HG02981 (cell line): ENCODE measurements around the gene C2orf81.
"Not testable (repeated sequence)": the region's sequence is repeated elsewhere in the genome, so short reads cannot be mapped to it uniquely, and the experiment has no call there.

Experiments used
- ATAC-seq: cut with Tn5 transposase; IDR thresholded peaks from one replicate; pipeline ENCODE4 v1.9.1; 2021; ENCODE audit warnings: mild to moderate bottlenecking, moderate library complexity; ENCODE audit not compliant: unreplicated experiment

The C2orf81 gene

GRCh38 chr2:74444498-74445318, 23.3 kb upstream of the C2orf81 start:
- ATAC-seq, result no peak

DNA sequence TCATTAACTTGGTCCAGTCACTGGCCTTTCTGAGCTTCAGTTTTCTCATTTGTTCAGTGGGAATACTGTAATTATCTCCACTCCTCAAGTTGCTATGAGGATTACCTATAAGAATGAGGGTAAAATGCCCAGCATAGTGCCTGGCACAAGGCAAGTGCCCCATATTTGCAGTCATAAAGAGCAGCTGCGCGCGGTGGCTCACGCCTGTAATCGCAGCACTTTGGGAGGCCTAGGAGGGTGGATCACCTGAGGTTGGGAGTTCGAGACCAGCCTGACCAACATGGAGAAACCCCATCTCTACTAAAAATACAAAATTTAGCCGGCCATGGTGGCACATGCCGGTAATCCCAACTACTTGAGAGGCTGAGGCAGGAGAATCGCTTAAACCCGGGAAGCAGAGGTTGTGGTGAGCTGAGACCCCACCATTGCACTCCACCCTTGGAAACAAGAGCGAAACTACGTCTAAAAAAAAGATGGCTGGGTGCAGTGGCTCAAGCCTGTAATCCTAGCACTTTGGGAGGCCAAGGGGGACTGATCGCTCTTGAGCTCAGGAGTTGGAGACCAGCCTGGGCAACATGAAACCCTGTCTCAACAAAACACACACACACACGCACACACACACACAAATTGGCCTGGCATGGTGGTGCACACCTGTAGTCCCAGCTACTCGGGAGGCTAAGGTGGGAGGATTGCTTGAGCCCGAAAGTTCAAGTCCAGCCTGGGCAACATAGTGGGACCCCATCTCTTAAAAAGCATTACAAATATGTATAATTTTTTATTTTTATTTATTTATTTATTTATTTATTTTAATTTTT, 21.3 kb upstream of the C2orf81 start:
- not testable (repeated sequence) for ATAC-seq

- ATAC-seq, result peak; percentile 35
These were observed 20.5 kb upstream of the C2orf81 start, which contains the start of gene RTKN for GRCh38 chr2:74441690-74442482. TSS of gene RTKN (minus strand) at chr2:74441937. CDS start at chr2:74441816, 121 bp downstream.

DNA sequence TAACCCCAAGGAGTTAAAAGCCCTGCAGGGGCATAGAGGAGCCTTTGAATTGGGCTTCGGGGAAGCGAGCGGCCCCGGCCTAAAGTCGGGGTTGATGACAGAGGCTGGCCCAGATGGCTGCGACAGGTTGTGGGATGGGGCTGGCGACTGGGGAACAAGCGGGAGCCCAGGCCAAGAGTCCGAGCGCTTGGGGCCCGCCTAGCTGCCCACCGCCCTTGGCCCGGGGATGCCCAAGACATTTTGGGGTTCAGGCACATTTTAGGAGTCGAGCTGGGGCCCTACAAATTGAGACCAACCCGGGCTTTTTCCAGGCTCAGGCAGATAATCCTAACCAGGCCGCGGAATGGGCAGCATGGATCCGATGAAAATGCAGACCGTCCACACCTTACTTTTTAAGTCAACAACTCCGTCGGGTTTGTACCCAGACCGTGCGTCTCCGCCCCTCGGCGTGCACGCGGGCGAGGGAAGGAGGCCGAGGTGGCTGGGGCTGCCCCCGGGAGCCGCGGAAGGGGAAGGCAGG, 19.8 kb upstream of the C2orf81 start:
- no peak for ATAC-seq

DNA sequence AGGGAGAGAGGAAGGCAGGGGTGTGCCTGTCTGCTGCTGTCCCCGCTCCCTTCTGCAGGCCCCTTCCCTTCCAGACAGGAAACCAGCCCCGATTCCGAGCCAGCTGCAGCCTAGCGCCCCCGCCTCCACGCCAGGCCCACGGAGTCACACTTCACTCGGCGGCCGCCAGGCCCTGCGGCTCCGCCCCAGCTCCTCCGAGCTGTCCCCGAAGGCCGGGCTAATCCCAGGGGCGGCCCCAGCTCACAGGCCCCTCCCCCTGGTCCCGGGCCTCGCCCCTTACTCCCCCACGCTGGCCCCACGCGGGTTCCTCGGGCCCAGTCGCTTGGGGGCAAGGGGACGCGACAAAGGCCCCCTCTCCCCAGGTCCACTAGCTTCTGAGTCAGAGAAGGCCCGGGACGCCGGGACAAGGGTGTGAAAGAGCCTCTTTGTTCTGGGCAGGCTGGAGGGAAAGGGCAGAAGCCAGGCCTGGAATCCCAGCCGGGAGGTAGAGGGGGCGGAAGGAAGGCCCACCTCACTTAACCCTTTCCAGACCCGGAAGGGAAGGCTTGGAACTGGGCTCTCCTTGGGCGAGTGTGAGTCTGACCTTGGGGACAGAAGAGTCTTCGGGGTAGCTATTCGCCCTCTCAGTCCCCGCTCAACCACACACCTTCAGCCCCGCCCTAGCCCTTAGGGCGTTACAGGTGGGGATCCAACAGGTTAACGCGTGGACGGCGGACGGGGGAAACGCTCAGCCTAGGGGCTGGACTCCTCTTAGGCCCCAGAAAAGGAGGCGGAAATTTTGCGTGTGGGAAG, 19.2 kb upstream of the C2orf81 start:
- ATAC-seq, result peak; percentile 82

GRCh38 chr2:74439803-74440377, 18.5 kb upstream of the C2orf81 start:
- no peak for ATAC-seq

GRCh38 chr2:74439373-74439772, 18.0 kb upstream of the C2orf81 start:
- no peak for ATAC-seq

- no peak for ATAC-seq
These were observed 16.8 kb upstream of the C2orf81 start for GRCh38 chr2:74438248-74438647.

- ATAC-seq, result no peak
These were observed 15.7 kb upstream of the C2orf81 start for GRCh38 chr2:74436848-74437695.

DNA sequence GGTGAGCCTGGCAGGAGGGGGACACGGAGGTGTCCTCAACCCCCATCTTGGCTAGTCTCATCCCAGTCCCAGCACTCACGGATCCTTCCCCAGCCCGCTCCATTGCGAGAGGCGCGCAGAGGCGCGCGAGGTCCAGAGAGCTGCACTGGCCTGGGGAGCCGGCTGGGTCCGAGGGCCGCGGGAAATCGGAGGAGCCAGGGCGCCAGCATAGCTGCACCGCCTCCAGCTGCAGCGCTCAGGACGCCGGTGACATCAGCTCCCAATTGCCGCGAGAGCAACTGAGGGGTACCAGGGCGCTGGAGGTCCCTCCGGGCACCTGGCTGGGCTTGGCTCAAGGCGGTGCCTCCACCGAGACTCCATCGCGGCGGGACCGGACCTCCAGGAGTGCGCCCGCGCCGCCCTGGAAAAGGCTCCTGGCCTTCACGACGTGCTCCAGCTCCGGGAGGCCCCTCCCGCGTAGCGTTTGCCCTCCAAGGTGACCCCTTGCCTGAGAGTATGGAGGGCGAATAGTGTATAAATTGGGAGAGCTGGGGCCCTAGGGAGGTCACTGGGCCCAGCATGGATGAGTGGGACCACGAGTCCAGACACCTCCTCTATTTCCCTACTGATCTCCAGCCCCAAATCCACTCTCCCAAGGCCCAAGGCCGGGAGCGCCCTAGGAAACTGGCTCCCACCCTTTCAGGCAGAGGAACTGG, 14.8 kb upstream of the C2orf81 start:
- no peak for ATAC-seq

- ATAC-seq, result no peak
These were observed 9.1 kb upstream of the C2orf81 start for GRCh38 chr2:74430502-74430901.

DNA sequence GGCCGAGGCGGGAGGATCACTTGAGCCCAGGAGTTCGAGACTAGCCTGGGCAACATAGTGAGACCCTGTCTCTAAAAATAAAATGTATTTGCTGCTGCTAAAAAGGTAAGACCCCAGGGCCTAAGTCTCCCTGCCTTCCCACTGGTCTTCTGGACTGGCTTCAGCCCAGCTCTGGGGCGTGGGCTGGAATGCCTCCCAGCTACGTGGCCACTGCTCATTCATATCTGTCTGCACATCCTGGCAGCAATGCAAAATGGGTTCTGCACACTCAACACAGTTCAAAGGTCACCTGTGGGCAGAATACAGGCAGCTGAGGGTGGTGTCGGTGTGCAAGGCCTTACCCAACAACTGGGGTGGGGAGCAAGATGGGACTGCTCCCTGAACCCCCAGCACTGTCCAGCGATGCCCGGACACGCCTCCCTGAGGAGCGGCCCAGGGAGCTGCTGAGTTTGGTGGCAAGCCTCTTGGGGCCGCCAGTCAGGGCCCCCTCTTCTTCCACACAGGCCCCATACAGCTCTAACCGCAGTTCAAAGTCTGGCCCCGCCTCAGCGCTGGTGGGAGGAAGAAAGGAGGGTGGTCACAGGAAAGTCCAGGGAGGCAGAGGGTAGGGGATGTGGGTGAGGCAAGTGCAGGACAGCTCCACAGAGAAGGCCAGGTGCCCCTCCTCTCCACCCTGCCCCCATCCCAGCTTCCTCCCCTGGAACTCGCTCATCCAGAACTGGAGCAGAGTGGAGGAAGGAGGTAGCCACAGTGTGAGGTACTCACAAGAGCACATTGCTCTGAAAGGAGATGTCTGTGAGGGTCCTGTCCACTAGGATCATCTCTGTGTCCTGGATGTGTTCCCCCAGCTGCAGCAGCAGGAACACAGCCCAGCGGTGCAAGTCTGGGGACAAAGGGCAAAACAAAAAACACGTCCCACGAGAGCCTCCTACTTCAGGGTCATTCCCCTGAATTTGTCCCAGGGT, 8.3 kb upstream of the C2orf81 start:
- no peak for ATAC-seq

DNA sequence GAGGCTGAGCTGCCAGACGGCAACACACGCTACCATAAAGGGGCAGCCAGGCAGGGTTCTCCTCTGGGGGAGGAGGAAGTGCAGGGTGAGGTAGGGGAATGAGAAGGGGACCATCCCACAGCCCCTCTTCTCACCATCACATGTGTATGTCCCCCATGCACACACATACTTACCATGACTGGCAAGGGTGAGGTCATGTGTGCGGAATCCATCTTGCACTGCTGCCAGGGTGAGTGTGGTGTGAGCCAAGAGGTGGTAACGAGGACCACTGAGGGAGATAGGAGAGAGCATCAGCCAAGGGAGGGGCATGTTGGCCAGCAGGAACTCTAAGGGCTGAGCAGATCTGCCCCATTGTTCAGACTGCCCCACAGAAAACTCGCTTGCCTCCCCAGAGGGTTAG, 7.3 kb upstream of the C2orf81 start:
- ATAC-seq, result no peak

GRCh38 chr2:74427551-74427950, 6.1 kb upstream of the C2orf81 start:
- no peak for ATAC-seq

DNA sequence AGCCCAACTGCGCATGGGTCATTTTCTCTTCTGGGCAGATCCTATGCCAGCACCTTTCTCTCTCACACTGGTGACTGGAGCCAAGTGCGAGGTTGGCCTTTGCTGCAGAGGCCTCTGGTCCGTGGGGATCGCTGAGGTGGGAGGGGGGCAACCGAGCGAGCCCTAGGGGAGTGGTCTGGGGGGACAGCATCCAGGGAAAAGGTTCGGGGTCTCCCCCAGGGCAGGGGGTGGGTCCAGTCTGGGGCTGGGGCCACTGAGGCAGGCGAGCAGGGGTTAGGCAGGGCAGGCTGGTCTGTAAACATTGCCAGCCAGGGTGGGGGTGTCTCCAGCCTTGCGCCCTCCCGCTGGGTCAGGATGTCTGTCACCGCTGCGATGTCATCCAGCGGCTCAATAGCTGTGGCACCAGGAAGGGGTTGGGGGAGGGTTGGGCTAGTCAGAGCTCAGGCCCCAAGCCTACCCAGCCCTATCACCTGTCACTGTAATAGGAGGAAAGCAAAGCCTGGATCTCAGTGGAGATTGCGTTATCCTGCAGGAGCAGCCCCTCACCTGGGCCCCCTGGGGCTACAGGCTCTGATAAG, 4.9 kb upstream of the C2orf81 start:
- no peak for ATAC-seq

- ATAC-seq, result no peak
These were observed 4.1 kb upstream of the C2orf81 start for GRCh38 chr2:74425523-74425922.

GRCh38 chr2:74424995-74425406, 3.6 kb upstream of the C2orf81 start:
- ATAC-seq, result no peak
